Neural progenitor cell (in vitro differentiated cells): ENCODE data around the gene ATXN7L1. TPM values are rescaled to one million over a fixed set of nuclear protein-coding genes. Genes with fewer than 3 reads are reported as not detected.
A peak's percentile ranks its signal among the peaks of the same experiment; 100 is the strongest.

ENCODE experiments used
- DNase-seq: peaks from one replicate; pipeline ENCODE4 v3.0.0-alpha.2; 2016; ENCODE audit warnings: low spot score
- H2AFZ ChIP-seq: fragments of 200-600 bp; sonication (generic); replicated peaks from 2 replicates; pipeline ENCODE4 v1.6.1; 2016; ENCODE audit warnings: antibody characterized with exemption
- H3F3A ChIP-seq: fragments of 200-600 bp; sonication (generic); 2 replicates; pipeline ENCODE4 v1.6.1; 2016; ENCODE audit warnings: antibody characterized with exemption, low read depth
- H3K27ac ChIP-seq: fragments of 200-600 bp; sonication (generic); 2 replicates; pipeline ENCODE4 v1.5.1; 2016; ENCODE audit warnings: mild to moderate bottlenecking
- H3K27me3 ChIP-seq: fragments of 200-600 bp; sonication (generic); 2 replicates; pipeline ENCODE4 v1.6.1; 2016; ENCODE audit warnings: mild to moderate bottlenecking, moderate library complexity
- H3K36me3 ChIP-seq: fragments of 200-600 bp; sonication (generic); 2 replicates; pipeline ENCODE4 v1.5.1; 2016
- H3K4me1 ChIP-seq: fragments of 200-600 bp; sonication (generic); 2 replicates; pipeline ENCODE4 v1.6.1; 2016; ENCODE audit warnings: mixed run types
- H3K4me2 ChIP-seq: fragments of 200-600 bp; sonication (generic); 2 replicates; pipeline ENCODE4 v1.6.1; 2016
- H3K4me3 ChIP-seq: fragments of 200-600 bp; sonication (generic); 2 replicates; pipeline ENCODE4 v1.5.1; 2016
- H3K79me2 ChIP-seq: fragments of 200-600 bp; sonication (generic); 2 replicates; pipeline ENCODE4 v1.6.1; 2016; ENCODE audit warnings: low read depth
- H3K9ac ChIP-seq: fragments of 200-600 bp; sonication (generic); 2 replicates; pipeline ENCODE4 v1.6.1; 2016
- H3K9me3 ChIP-seq: fragments of 200-600 bp; sonication (generic); 2 replicates; pipeline ENCODE4 v1.5.1; 2016; ENCODE audit warnings: low read depth
- H4K20me1 ChIP-seq: fragments of 200-600 bp; sonication (generic); 2 replicates; pipeline ENCODE4 v1.6.1; 2016; ENCODE audit warnings: low read depth
- H3K27ac Mint-ChIP-seq: 3 replicates; pipeline ENCODE4 v1.8.0; 2021; ENCODE audit warnings: mixed read lengths
- H3K27me3 Mint-ChIP-seq: 2 replicates; pipeline ENCODE4 v1.8.0; 2022; ENCODE audit warnings: low read depth, mild to moderate bottlenecking, inconsistent platforms, moderate library complexity, mixed read lengths; ENCODE audit not compliant: insufficient read depth
- H3K36me3 Mint-ChIP-seq: 3 replicates; pipeline ENCODE4 v1.8.0; 2021; ENCODE audit warnings: mixed read lengths
- H3K4me1 Mint-ChIP-seq: 3 replicates; pipeline ENCODE4 v1.8.0; 2021; ENCODE audit warnings: mixed read lengths
- H3K4me3 Mint-ChIP-seq: 3 replicates; pipeline ENCODE4 v1.8.0; 2021; ENCODE audit warnings: mild to moderate bottlenecking, moderate library complexity, mixed read lengths
- H3K9me3 Mint-ChIP-seq: 3 replicates; pipeline ENCODE4 v1.8.0; 2020; ENCODE audit warnings: mixed read lengths
- CTCF ChIP-seq: fragments of 200-600 bp; sonication (generic); IDR thresholded peaks from 2 replicates; pipeline ENCODE4 v1.5.1; 2017; ENCODE audit warnings: antibody characterized with exemption, mild to moderate bottlenecking
- EZH2 ChIP-seq: fragments of 200-600 bp; sonication (generic); IDR thresholded peaks from 2 replicates; pipeline ENCODE4 v1.6.1; 2017; ENCODE audit warnings: antibody characterized with exemption, mild to moderate bottlenecking, moderate library complexity
- EZH2phosphoT487 ChIP-seq: fragments of 200-600 bp; sonication (generic); IDR thresholded peaks from 2 replicates; pipeline ENCODE4 v1.6.1; 2017; ENCODE audit warnings: antibody characterized with exemption
- total RNA-seq: library from RNA; depleted of rRNA; stranded (reverse); fragments of >200 nt; gene quantifications from 2 replicates; pipeline ENCODE4 v1.2.3, GENCODE V29; 2015; ENCODE audit warnings: low replicate concordance

ATXN7L1 gene
- total RNA-seq, 1 donor from 2014 or later = 5.9 TPM

GRCh38 chr7:105806592-105807447 lies 69.6 kb downstream of the ATXN7L1 start:
- H3K4me1 ChIP-seq = peaks cover 9% of the 10 kb centered on the region
- no peak for DNase-seq
- H3K4me2 ChIP-seq = no peak overlapping the region
- no peaks in the 10 kb centered on the region for H3K27me3 ChIP-seq
- peaks cover 14% of the 10 kb centered on the region for H3K4me1 Mint-ChIP-seq
- H3K9me3 Mint-ChIP-seq = no peaks in the 10 kb centered on the region
- H2AFZ ChIP-seq = no peak overlapping the region
- H3K36me3 Mint-ChIP-seq = no peaks in the 10 kb centered on the region
- no peaks in the 10 kb centered on the region for H3F3A ChIP-seq
- H3K36me3 ChIP-seq = no peaks in the 10 kb centered on the region
- H4K20me1 ChIP-seq = peaks cover 37% of the 10 kb centered on the region
- H3K27ac Mint-ChIP-seq = peak overlapping the region; percentile 84
- no peak overlapping the region for H3K9ac ChIP-seq
- H3K4me3 Mint-ChIP-seq = no peak overlapping the region
- no peaks in the 10 kb centered on the region for H3K27me3 Mint-ChIP-seq
- no peak for TF ChIP-seq CTCF
- no peak for TF ChIP-seq EZH2phosphoT487
- no peak for TF ChIP-seq EZH2
- no peaks in the 10 kb centered on the region for H3K79me2 ChIP-seq
- no peak overlapping the region for H3K27ac ChIP-seq
- H3K9me3 ChIP-seq = no peaks in the 10 kb centered on the region
- no peak overlapping the region for H3K4me3 ChIP-seq

GRCh38 chr7:105805447-105806019 lies 70.9 kb downstream of the ATXN7L1 start:
- Histone ChIP-seq H2AFZ (no peak overlapping the region), H3K4me2 (no peak overlapping the region), H3K36me3 (no peaks in the 10 kb centered on the region), H3K9ac (no peak overlapping the region), H3K4me3 (no peak overlapping the region), H3K27me3 (no peaks in the 10 kb centered on the region), H4K20me1 (peaks cover 41% of the 10 kb centered on the region), H3K9me3 (no peaks in the 10 kb centered on the region), H3K27ac (no peak overlapping the region), H3K4me1 (peaks cover 9% of the 10 kb centered on the region), H3F3A (no peaks in the 10 kb centered on the region), H3K79me2 (no peaks in the 10 kb centered on the region)
- H3K36me3 Mint-ChIP-seq = no peaks in the 10 kb centered on the region
- H3K27ac Mint-ChIP-seq = peak overlapping the region; percentile 39
- H3K9me3 Mint-ChIP-seq = no peaks in the 10 kb centered on the region
- peaks cover 14% of the 10 kb centered on the region for H3K4me1 Mint-ChIP-seq
- TF ChIP-seq EZH2phosphoT487 (no peak), EZH2 (no peak), CTCF (no peak)
- H3K4me3 Mint-ChIP-seq = no peak overlapping the region
- no peaks in the 10 kb centered on the region for H3K27me3 Mint-ChIP-seq
- peak; percentile 26 for DNase-seq

- no peaks in the 10 kb centered on the region for H3K27me3 Mint-ChIP-seq
Measured at GRCh38 chr7:105803429-105803736, 73.0 kb downstream of the ATXN7L1 start.

More at GRCh38 chr7:105803429-105803736, 73.0 kb downstream of the ATXN7L1 start:
- Histone ChIP-seq H3K79me2 (no peaks in the 10 kb centered on the region), H3K9me3 (no peaks in the 10 kb centered on the region), H3K4me2 (no peak overlapping the region), H2AFZ (no peak overlapping the region), H3K36me3 (no peaks in the 10 kb centered on the region), H3K9ac (no peak overlapping the region), H3K27ac (no peak overlapping the region), H3K27me3 (no peaks in the 10 kb centered on the region), H3K4me3 (no peak overlapping the region), H3F3A (peaks cover 5% of the 10 kb centered on the region), H3K4me1 (peaks cover 27% of the 10 kb centered on the region), H4K20me1 (peaks cover 56% of the 10 kb centered on the region)
- Mint-ChIP-seq H3K27ac (no peak overlapping the region), H3K4me3 (no peak overlapping the region), H3K9me3 (no peaks in the 10 kb centered on the region), H3K4me1 (peaks cover 33% of the 10 kb centered on the region), H3K36me3 (no peaks in the 10 kb centered on the region)
- DNase-seq = no peak
- TF ChIP-seq CTCF (no peak), EZH2 (no peak), EZH2phosphoT487 (no peak)
